Keratinocyte (primary cell): ENCODE data around the gene ALX4. TPM values are rescaled to one million over a fixed set of nuclear protein-coding genes. Genes with fewer than 3 reads are reported as not detected.

Experiments used
- DNase-seq: peaks from one replicate; pipeline ENCODE4 v3.0.0-alpha.2; 2011; ENCODE audit warnings: low read depth, missing footprints, low spot score
- FAIRE-seq: peaks from 2 replicates; lab custom pipeline; 2011; peaks lifted over from hg19 to GRCh38; lab: Jason Lieb, UNC
- H2AFZ ChIP-seq: 2 replicates; pipeline ENCODE4 v1.6.0; 2012; ENCODE audit warnings: low read length, control low read depth, inconsistent platforms; ENCODE audit not compliant: control insufficient read depth
- H3K27ac ChIP-seq: 2 replicates; pipeline ENCODE4 v1.5.1; 2011; ENCODE audit warnings: low read length; ENCODE audit not compliant: control insufficient read depth, insufficient read depth
- H3K27me3 ChIP-seq: 3 replicates; pipeline ENCODE4 v1.6.0; 2011; ENCODE audit warnings: low read length; ENCODE audit not compliant: control insufficient read depth, insufficient read depth; ENCODE audit errors: extremely low read depth
- H3K36me3 ChIP-seq, 2 experiments: 2 replicates in 1 of 2; 3 replicates in 1 of 2; pipeline ENCODE4 v1.5.1; 2011; ENCODE audit warnings: low read length in 2 of 2, mild to moderate bottlenecking in 1 of 2; ENCODE audit not compliant: control insufficient read depth in 2 of 2, insufficient read depth in 2 of 2; ENCODE audit errors: extremely low read depth in 1 of 2
- H3K4me1 ChIP-seq: 3 replicates; pipeline ENCODE4 v1.5.1; 2011; ENCODE audit warnings: low read length; ENCODE audit not compliant: control insufficient read depth, insufficient read depth; ENCODE audit errors: extremely low read depth
- H3K4me2 ChIP-seq: 3 replicates; pipeline ENCODE4 v1.6.0; 2011; ENCODE audit warnings: low read depth, low read length; ENCODE audit not compliant: control insufficient read depth, insufficient read depth; ENCODE audit errors: extremely low read depth
- H3K4me3 ChIP-seq, 3 experiments: fragments of 200-600 bp in 1 of 3; sonication (generic) in 1 of 3; 2 replicates in 2 of 3; 3 replicates in 1 of 3; pipeline ENCODE4 v1.5.1; 2011 to 2016; ENCODE audit warnings: low read length in 3 of 3, mild to moderate bottlenecking in 3 of 3, control low read depth in 2 of 3, inconsistent platforms in 1 of 3, low read depth in 1 of 3, mixed read lengths in 1 of 3, mixed run types in 1 of 3, moderate library complexity in 1 of 3; ENCODE audit not compliant: control insufficient read depth in 2 of 3, insufficient read depth in 2 of 3; ENCODE audit errors: extremely low read depth in 1 of 3
- H3K79me2 ChIP-seq: 2 replicates; pipeline ENCODE4 v1.6.0; 2012; ENCODE audit warnings: low read length; ENCODE audit not compliant: control insufficient read depth, insufficient read depth
- H3K9ac ChIP-seq: 3 replicates; pipeline ENCODE4 v1.6.0; 2011; ENCODE audit warnings: low read length; ENCODE audit not compliant: control insufficient read depth, insufficient read depth; ENCODE audit errors: extremely low read depth
- H3K9me1 ChIP-seq: 3 replicates; pipeline ENCODE4 v1.6.0; 2011; ENCODE audit warnings: low read length; ENCODE audit not compliant: control insufficient read depth, insufficient read depth; ENCODE audit errors: extremely low read depth
- H3K9me3 ChIP-seq: 2 replicates; pipeline ENCODE4 v1.5.1; 2012; ENCODE audit warnings: low read depth, low read length; ENCODE audit not compliant: control insufficient read depth
- H4K20me1 ChIP-seq: 3 replicates; pipeline ENCODE4 v1.6.0; 2011; ENCODE audit warnings: low read length; ENCODE audit not compliant: control insufficient read depth, insufficient read depth; ENCODE audit errors: extremely low read depth
- EZH2 ChIP-seq: IDR thresholded peaks from one replicate; pipeline ENCODE4 v1.6.1; 2012; ENCODE audit warnings: inconsistent platforms, mild to moderate bottlenecking, low read length, moderate library complexity
- dilution Hi-C: fragments of 300-500 bp; cut with MboI; formaldehyde crosslinking; loops from one replicate; pipeline ENCODE4 v1.7.0; 2020; ENCODE audit warnings: low sequenced_read_pairs; ENCODE audit not compliant: extremely low pct_ligation_motif_present
- polyA minus RNA-seq, 3 experiments: library from RNA; depleted of rRNA, polyadenylated mRNA; stranded (reverse); fragments of >200 nt; gene quantifications; 1 replicate in 1 of 3; 2 replicates in 1 of 3; 3 replicates in 1 of 3; pipeline ENCODE4 v1.2.3, GENCODE V29; 2011
- polyA plus RNA-seq, 5 experiments: library from polyadenylated mRNA; depleted of rRNA in 3 of 5; stranded (reverse) in 3 of 5; stranded (forward) in 1 of 5; unstranded in 1 of 5; fragments of >200 nt; gene quantifications; 1 replicate in 1 of 5; 2 replicates in 3 of 5; 3 replicates in 1 of 5; pipeline versions ENCODE4 v1.2.1 to v1.2.3, GENCODE V29; 2011 to 2012; ENCODE audit warnings: missing spikeins in 2 of 5, low read depth in 1 of 5, low replicate concordance in 1 of 5
- TF ChIP-seq, protein P1 (sequence below), 3 experiments: IDR thresholded peaks in 1 of 3; conservative IDR thresholded peaks in 1 of 3; optimal IDR thresholded peaks in 1 of 3; 2 replicates in 2 of 3; 3 replicates in 1 of 3; pipeline versions ENCODE3 to v1.5.1; 2011; ENCODE audit warnings: low read length in 3 of 3, mild to moderate bottlenecking in 3 of 3, moderate library complexity in 2 of 3, control low read depth in 1 of 3, inconsistent platforms in 1 of 3; ENCODE audit not compliant: insufficient read depth in 2 of 3; ENCODE audit errors: extremely low read depth in 1 of 3

Gene ALX4
- polyA plus RNA-seq (0.02 TPM in 1 of 3 replicates, not detected in the others), polyA minus RNA-seq (not detected in 3 replicates)
- not detected for polyA plus RNA-seq (2011; ENCODE audit: low read depth)
- 0.01 TPM in 1 of 2 replicates, not detected in the other for polyA plus RNA-seq (2011; cell fraction: cytosol; rRNA removed)
- polyA plus RNA-seq (2011; cell fraction: nucleus; rRNA removed) = 0.03 TPM in 1 of 2 replicates, not detected in the other
- 0.16 TPM in 1 of 2 replicates, not detected in the other for polyA plus RNA-seq (2012; ENCODE audit: low replicate concordance)
- polyA minus RNA-seq (2011; cell fraction: cytosol; rRNA and poly(A)+ RNA removed) = not detected
- 0.11 TPM in 1 of 2 replicates, not detected in the other for polyA minus RNA-seq (2011; cell fraction: nucleus; rRNA and poly(A)+ RNA removed)

DNA sequence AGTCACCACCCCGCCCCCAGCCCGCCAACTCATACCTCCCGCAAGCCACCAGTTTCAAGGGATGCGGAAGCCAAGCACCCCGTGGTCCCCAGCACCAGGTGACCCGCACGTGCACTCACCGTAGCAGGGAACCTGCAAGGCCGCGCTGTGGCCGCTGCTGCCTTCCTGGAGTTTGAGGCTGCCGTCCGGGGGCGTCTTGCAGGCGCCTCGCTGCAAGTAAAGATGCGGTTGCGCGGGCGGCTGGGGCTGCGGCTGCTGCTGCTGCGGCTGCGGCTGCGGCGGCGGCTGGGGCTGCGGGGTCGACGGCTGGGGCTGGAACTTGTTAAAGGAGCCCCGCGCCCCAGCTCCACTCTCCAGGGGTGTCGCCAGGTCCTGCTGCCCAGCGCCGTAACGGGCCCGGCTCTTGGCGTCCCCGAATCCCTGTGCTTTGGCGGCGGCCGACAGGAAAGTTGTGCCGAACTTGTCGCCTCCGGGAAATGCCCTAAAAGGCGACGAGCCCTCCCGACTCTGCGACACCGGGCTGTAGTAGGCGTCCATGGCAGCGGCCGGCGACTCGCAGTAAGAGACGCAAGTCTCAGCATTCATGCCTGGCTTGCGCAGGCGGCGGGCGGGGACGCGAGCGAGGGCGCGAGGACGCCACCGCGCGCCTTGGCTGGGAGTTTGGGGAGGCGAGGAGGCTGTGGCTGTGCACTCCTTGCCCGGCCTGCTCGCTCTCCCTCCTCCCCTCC lies at the start of gene ALX4:
Gene ALX4, minus strand, starts transcription at position 662 of the 728 bp plus-strand sequence. Its CDS starts 77 bp downstream, at position 585.
- no peak for DNase-seq
- H3K4me3 ChIP-seq = peak within 1 kb of the TSS; percentile 11 to 34 (median 15)
- no peak within 1 kb of the TSS for H2AFZ ChIP-seq
- no peaks in the 10 kb centered on the region for H3K9me3 ChIP-seq
- no peak within 1 kb of the TSS for H3K27ac ChIP-seq
- no peak for FAIRE-seq
- no peak within 1 kb of the TSS for H3K9ac ChIP-seq
- peak within 1 kb of the TSS; percentile 73 for H3K4me2 ChIP-seq
- peaks cover 4% of the 10 kb centered on the region for H4K20me1 ChIP-seq
- TF ChIP-seq EZH2 = peak; percentile 97
- TF ChIP-seq, protein P1, sequence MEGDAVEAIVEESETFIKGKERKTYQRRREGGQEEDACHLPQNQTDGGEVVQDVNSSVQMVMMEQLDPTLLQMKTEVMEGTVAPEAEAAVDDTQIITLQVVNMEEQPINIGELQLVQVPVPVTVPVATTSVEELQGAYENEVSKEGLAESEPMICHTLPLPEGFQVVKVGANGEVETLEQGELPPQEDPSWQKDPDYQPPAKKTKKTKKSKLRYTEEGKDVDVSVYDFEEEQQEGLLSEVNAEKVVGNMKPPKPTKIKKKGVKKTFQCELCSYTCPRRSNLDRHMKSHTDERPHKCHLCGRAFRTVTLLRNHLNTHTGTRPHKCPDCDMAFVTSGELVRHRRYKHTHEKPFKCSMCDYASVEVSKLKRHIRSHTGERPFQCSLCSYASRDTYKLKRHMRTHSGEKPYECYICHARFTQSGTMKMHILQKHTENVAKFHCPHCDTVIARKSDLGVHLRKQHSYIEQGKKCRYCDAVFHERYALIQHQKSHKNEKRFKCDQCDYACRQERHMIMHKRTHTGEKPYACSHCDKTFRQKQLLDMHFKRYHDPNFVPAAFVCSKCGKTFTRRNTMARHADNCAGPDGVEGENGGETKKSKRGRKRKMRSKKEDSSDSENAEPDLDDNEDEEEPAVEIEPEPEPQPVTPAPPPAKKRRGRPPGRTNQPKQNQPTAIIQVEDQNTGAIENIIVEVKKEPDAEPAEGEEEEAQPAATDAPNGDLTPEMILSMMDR (optimal IDR thresholded peaks at IDR 0.05 in 1 of 3, IDR thresholded peaks at IDR 0.05 in 1 of 3, conservative IDR thresholded peaks at IDR 0.05 in 1 of 3; ENCODE audit: extremely low read depth in 1 of 3, insufficient read depth in 2 of 3, low read length in 3 of 3) = peak in 1 of 3 experiments; percentile 53
- H3K9me1 ChIP-seq = no peaks in the 10 kb centered on the region
- peaks cover 11% of the 10 kb centered on the region for H3K4me1 ChIP-seq
- no peaks in the 10 kb centered on the region for H3K36me3 ChIP-seq
- H3K79me2 ChIP-seq = no peaks in the 10 kb centered on the region
- H3K27me3 ChIP-seq = peaks cover 97% of the 10 kb centered on the region
- dilution Hi-C loops = no loop called here

DNA sequence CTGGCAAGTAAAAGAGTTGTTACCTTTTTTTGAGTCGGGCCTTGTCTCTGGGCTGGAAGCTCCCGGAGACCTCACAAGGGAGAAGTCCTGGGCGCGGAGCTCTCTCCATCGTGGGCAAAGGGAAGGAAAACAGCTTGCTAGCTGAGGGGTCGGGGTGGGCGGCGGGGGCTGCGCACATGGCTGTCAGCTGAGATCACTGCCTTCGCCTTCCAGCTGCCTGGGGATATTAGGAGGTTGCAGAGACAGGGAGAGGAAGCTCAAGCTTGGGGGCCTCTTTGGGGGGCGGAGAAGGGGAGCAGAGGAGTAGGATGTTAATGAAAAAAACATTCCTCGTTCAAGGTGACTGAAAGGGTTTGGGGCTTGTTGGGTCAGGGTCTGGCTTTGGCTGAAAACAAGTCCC lies 49.2 kb upstream of the ALX4 start:
- Histone ChIP-seq H3K4me1 (no peaks in the 10 kb centered on the region), H3K4me3 (no peak overlapping the region), H3K4me2 (no peak overlapping the region), H3K27me3 (peaks cover 32% of the 10 kb centered on the region), H3K27ac (no peak overlapping the region), H3K9me1 (no peaks in the 10 kb centered on the region), H3K79me2 (no peaks in the 10 kb centered on the region), H2AFZ (no peak overlapping the region), H3K9me3 (no peaks in the 10 kb centered on the region), H3K9ac (no peak overlapping the region), H4K20me1 (no peaks in the 10 kb centered on the region), H3K36me3 (no peaks in the 10 kb centered on the region)
- TF ChIP-seq, protein P1 (optimal IDR thresholded peaks at IDR 0.05 in 1 of 3, IDR thresholded peaks at IDR 0.05 in 1 of 3, conservative IDR thresholded peaks at IDR 0.05 in 1 of 3; ENCODE audit: extremely low read depth in 1 of 3, insufficient read depth in 2 of 3, low read length in 3 of 3) = no peak
- no peak for TF ChIP-seq EZH2
- dilution Hi-C loops = no loop called here
- no peak for DNase-seq
- no peak for FAIRE-seq
